ENCODE data around the gene ZNF454. TPM values are rescaled to one million over a fixed set of nuclear protein-coding genes. Genes with fewer than 3 reads are reported as not detected.

The ZNF454 gene
- total and polyA plus RNA-seq, 4 donors: 0.85 to 5.6 (median 2.2) TPM

- H3K27ac ChIP-seq (ENCODE audit: low read depth in 1 of 2, low read length in 1 of 2): no peak overlapping the region
- peaks cover 24 to 64% (median 46%) of the 10 kb centered on the region in 4 donors for H3K9me3 ChIP-seq (ENCODE audit: control insufficient read depth in 4 of 4, insufficient read depth in 3 of 4, low read length in 3 of 4)
- ATAC-seq (ENCODE audit: insufficient read depth, low FRiP score) (no peak), DNase-seq (no peak)
- H3K27me3 ChIP-seq (ENCODE audit: control insufficient read depth in 3 of 3, insufficient read depth in 3 of 3, low read length in 2 of 3): no peaks in the 10 kb centered on the region
- no peak overlapping the region for H3K4me3 ChIP-seq
- 97 to 99% methylated on average over 5 of the region's 5 CpGs for WGBS, 2 donors
- TF ChIP-seq, protein P1, sequence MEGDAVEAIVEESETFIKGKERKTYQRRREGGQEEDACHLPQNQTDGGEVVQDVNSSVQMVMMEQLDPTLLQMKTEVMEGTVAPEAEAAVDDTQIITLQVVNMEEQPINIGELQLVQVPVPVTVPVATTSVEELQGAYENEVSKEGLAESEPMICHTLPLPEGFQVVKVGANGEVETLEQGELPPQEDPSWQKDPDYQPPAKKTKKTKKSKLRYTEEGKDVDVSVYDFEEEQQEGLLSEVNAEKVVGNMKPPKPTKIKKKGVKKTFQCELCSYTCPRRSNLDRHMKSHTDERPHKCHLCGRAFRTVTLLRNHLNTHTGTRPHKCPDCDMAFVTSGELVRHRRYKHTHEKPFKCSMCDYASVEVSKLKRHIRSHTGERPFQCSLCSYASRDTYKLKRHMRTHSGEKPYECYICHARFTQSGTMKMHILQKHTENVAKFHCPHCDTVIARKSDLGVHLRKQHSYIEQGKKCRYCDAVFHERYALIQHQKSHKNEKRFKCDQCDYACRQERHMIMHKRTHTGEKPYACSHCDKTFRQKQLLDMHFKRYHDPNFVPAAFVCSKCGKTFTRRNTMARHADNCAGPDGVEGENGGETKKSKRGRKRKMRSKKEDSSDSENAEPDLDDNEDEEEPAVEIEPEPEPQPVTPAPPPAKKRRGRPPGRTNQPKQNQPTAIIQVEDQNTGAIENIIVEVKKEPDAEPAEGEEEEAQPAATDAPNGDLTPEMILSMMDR (IDR thresholded peaks at IDR 0.05; ENCODE audit: control extremely low read depth, extremely low read depth): no peak
- peaks cover 7 to 54% (median 32%) of the 10 kb centered on the region in 4 donors for H3K36me3 ChIP-seq (ENCODE audit: control insufficient read depth in 4 of 4, insufficient read depth in 4 of 4, low read length in 4 of 4)
- H3K9ac ChIP-seq (ENCODE audit: insufficient read depth in 1 of 2, low read length in 2 of 2): no peak overlapping the region
- H3K4me1 ChIP-seq (ENCODE audit: control insufficient read depth in 5 of 5, insufficient read depth in 5 of 5, low read length in 5 of 5): no peaks in the 10 kb centered on the region
These were observed 24.6 kb downstream of the ZNF454 start for GRCh38 chr5:178965465-178966055.

GRCh38 chr5:178981381-178981780 is 40.4 kb downstream of the ZNF454 start:
- peaks cover 2 to 72% (median 25%) of the 10 kb centered on the region in 4 donors for H3K9me3 ChIP-seq (ENCODE audit: control insufficient read depth in 4 of 4, insufficient read depth in 3 of 4, low read length in 3 of 4)
- DNase-seq (no peak), ATAC-seq (ENCODE audit: insufficient read depth, low FRiP score) (no peak)
- no peaks in the 10 kb centered on the region for H3K4me1 ChIP-seq (ENCODE audit: control insufficient read depth in 5 of 5, insufficient read depth in 5 of 5, low read length in 5 of 5)
- WGBS, 2 donors: 93 to 94% methylated on average over 12 to 15 of the region's 15 CpGs
- H3K27ac ChIP-seq (ENCODE audit: low read depth in 1 of 2, low read length in 1 of 2): no peak overlapping the region
- no peak overlapping the region for H3K4me3 ChIP-seq
- no peaks in the 10 kb centered on the region for H3K27me3 ChIP-seq (ENCODE audit: control insufficient read depth in 3 of 3, insufficient read depth in 3 of 3, low read length in 2 of 3)
- peaks cover 0 to 19% (median 1%) of the 10 kb centered on the region in 4 donors for H3K36me3 ChIP-seq (ENCODE audit: control insufficient read depth in 4 of 4, insufficient read depth in 4 of 4, low read length in 4 of 4)
- TF ChIP-seq, protein P1 (IDR thresholded peaks at IDR 0.05; ENCODE audit: control extremely low read depth, extremely low read depth): no peak
- no peak overlapping the region for H3K9ac ChIP-seq (ENCODE audit: insufficient read depth in 1 of 2, low read length in 2 of 2)

- no peak overlapping the region for H3K9ac ChIP-seq (ENCODE audit: insufficient read depth in 1 of 2, low read length in 2 of 2)
- H3K27me3 ChIP-seq (ENCODE audit: control insufficient read depth in 3 of 3, insufficient read depth in 3 of 3, low read length in 2 of 3): no peaks in the 10 kb centered on the region
- H3K9me3 ChIP-seq (ENCODE audit: control insufficient read depth in 4 of 4, insufficient read depth in 3 of 4, low read length in 3 of 4): peaks cover 0 to 73% (median 21%) of the 10 kb centered on the region in 4 donors
- H3K27ac ChIP-seq (ENCODE audit: low read depth in 1 of 2, low read length in 1 of 2): no peak overlapping the region
- DNase-seq (no peak), ATAC-seq (ENCODE audit: insufficient read depth, low FRiP score) (no peak)
- H3K4me1 ChIP-seq (ENCODE audit: control insufficient read depth in 5 of 5, insufficient read depth in 5 of 5, low read length in 5 of 5): no peaks in the 10 kb centered on the region
- TF ChIP-seq, protein P1 (IDR thresholded peaks at IDR 0.05; ENCODE audit: control extremely low read depth, extremely low read depth): no peak
- 97 to 98% methylated on average over 17 of the region's 17 CpGs for WGBS, 2 donors
- peaks cover 0 to 15% (median 1%) of the 10 kb centered on the region in 4 donors for H3K36me3 ChIP-seq (ENCODE audit: control insufficient read depth in 4 of 4, insufficient read depth in 4 of 4, low read length in 4 of 4)
- no peak overlapping the region for H3K4me3 ChIP-seq
These were observed 41.9 kb downstream of the ZNF454 start for GRCh38 chr5:178982941-178983340.

- Histone ChIP-seq H3K27me3 (ENCODE audit: control insufficient read depth in 3 of 3, insufficient read depth in 3 of 3, low read length in 2 of 3) (no peaks in the 10 kb centered on the region), H3K4me3 (no peak overlapping the region), H3K27ac (ENCODE audit: low read depth in 1 of 2, low read length in 1 of 2) (no peak overlapping the region), H3K9me3 (ENCODE audit: control insufficient read depth in 4 of 4, insufficient read depth in 3 of 4, low read length in 3 of 4) (peaks cover 0 to 79% (median 19%) of the 10 kb centered on the region in 4 donors), H3K36me3 (ENCODE audit: control insufficient read depth in 4 of 4, insufficient read depth in 4 of 4, low read length in 4 of 4) (peaks cover 0 to 9% (median 1%) of the 10 kb centered on the region in 4 donors), H3K4me1 (ENCODE audit: control insufficient read depth in 5 of 5, insufficient read depth in 5 of 5, low read length in 5 of 5) (no peaks in the 10 kb centered on the region), H3K9ac (ENCODE audit: insufficient read depth in 1 of 2, low read length in 2 of 2) (no peak overlapping the region)
- WGBS, 2 donors: 93 to 94% methylated on average over 10 of the region's 10 CpGs
- DNase-seq: no peak
- ATAC-seq (ENCODE audit: insufficient read depth, low FRiP score): no peak
- TF ChIP-seq, protein P1 (IDR thresholded peaks at IDR 0.05; ENCODE audit: control extremely low read depth, extremely low read depth): no peak
These were observed 42.7 kb downstream of the ZNF454 start for GRCh38 chr5:178983728-178984127.
